ENCODE data around the gene TMEM176B.

DNA sequence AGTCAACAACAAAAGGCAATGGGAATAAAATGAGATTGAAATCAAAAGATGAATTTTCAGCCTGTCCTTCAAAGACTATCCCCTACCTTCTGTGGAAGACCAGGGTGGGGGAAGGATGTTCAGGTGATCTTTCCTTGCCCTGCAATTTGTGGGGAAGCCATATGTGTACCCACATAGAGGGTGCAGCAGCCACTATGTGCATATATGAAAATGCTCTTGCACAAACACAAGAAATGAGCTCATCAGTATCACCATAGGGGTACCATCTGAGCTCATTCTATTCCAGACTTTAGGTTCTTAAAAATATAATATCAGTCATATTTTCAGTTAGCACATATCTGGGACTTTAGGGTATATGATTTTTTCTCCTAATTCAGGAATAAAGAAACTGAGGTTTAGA, 45.2 kb downstream of the TMEM176B start:
- TF ChIP-seq GATA2 (IDR thresholded peaks at IDR 0.05; ENCODE audit: low read depth, low read length) = no peak
- TF ChIP-seq GATA3 (IDR thresholded peaks at IDR 0.05; ENCODE audit: low read depth, low read length) = no peak

Measured in SH-SY5Y (cell line).